ENCODE measurements around the gene NRCAM. TPM values are rescaled to one million over a fixed set of nuclear protein-coding genes. Genes with fewer than 3 reads are reported as not detected.

NRCAM gene
- total and polyA plus RNA-seq, 4 donors, result 0.17 to 3.2 (median 0.64) TPM

DNA sequence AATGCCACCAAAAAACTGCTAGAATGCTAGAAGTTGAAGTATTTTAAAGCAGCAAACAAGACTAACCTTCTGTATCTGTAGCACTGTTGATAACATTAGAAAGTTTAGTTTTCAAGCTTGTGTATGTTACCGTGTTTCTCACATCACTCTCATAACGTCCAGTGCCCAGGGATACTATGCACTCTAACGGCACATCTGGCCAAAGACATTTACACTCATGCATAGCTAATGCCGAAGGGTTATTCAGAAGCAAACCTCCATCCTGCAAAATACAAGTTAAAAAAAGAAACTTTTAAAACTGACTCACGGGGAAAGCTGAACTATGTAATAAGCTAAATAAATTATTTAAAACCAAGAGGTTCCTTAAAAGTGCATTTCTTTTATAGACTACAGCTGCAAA lies 22.9 kb upstream of the NRCAM start:
- H3K27me3 ChIP-seq (ENCODE audit: control insufficient read depth in 4 of 4, insufficient read depth in 4 of 4, low read length in 3 of 4), result no peaks in the 10 kb centered on the region
- peaks cover 5 to 33% (median 24%) of the 10 kb centered on the region in 4 donors for H3K36me3 ChIP-seq (ENCODE audit: control insufficient read depth in 4 of 4, insufficient read depth in 3 of 4, low read depth in 1 of 4, low read length in 3 of 4)
- H3K9ac ChIP-seq (ENCODE audit: low read depth in 1 of 2, low read length in 2 of 2), result no peak overlapping the region
- H3K27ac ChIP-seq (ENCODE audit: low read depth in 1 of 2, low read length in 2 of 2), result no peak overlapping the region
- no peaks in the 10 kb centered on the region for H3K9me3 ChIP-seq (ENCODE audit: control insufficient read depth in 4 of 4, low read length in 3 of 4)
- WGBS, result 98% methylated on average over 5 of the region's 5 CpGs
- TF ChIP-seq, protein P1, sequence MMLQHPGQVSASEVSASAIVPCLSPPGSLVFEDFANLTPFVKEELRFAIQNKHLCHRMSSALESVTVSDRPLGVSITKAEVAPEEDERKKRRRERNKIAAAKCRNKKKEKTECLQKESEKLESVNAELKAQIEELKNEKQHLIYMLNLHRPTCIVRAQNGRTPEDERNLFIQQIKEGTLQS (IDR thresholded peaks at IDR 0.05), result no peak
- TF ChIP-seq YY1 (IDR thresholded peaks at IDR 0.05) (no peak), JUND (IDR thresholded peaks at IDR 0.05) (no peak)
- H3K4me3 ChIP-seq (ENCODE audit: low read depth in 1 of 3, low read length in 3 of 3), result no peak overlapping the region
- no peaks in the 10 kb centered on the region for H3K4me1 ChIP-seq (ENCODE audit: control insufficient read depth in 4 of 4, insufficient read depth in 4 of 4, low read length in 3 of 4)
- DNase-seq (ENCODE audit: low spot score), result no peak

DNA sequence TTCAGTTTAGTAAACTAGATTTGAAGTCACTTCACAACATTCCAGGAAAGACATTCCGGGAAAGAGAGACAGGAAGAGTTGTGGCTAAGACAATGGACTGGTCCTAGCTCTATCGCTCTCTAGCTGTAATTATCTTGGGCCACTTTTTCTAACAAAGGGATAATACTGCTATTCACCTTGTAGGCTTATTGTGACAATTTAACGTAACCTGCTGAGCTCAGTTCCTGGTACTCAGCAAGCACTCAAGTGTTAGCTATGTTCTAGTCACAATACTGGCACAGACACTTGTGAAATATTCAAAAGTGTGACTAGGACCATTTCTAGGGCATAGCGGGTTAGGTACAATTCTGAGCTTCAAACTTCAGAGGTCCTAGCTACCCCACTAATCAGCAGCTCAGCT lies 12.0 kb upstream of the NRCAM start:
- TF ChIP-seq JUND (IDR thresholded peaks at IDR 0.05) (no peak), EGR1 (IDR thresholded peaks at IDR 0.05; ENCODE audit: low read depth in 2 of 2) (no peak), RAD21 (IDR thresholded peaks at IDR 0.05) (no peak)
- Histone ChIP-seq H3K27me3 (ENCODE audit: control insufficient read depth in 4 of 4, insufficient read depth in 4 of 4, low read length in 3 of 4) (no peaks in the 10 kb centered on the region), H3K9ac (ENCODE audit: low read depth in 1 of 2, low read length in 2 of 2) (no peak overlapping the region), H3K36me3 (ENCODE audit: control insufficient read depth in 4 of 4, insufficient read depth in 3 of 4, low read depth in 1 of 4, low read length in 3 of 4) (peaks cover 0 to 6% (median 3%) of the 10 kb centered on the region in 4 donors), H3K4me1 (ENCODE audit: control insufficient read depth in 4 of 4, insufficient read depth in 4 of 4, low read length in 3 of 4) (no peaks in the 10 kb centered on the region), H3K27ac (ENCODE audit: low read depth in 1 of 2, low read length in 2 of 2) (no peak overlapping the region), H3K4me3 (ENCODE audit: low read depth in 1 of 3, low read length in 3 of 3) (no peak overlapping the region), H3K9me3 (ENCODE audit: control insufficient read depth in 4 of 4, low read length in 3 of 4) (no peaks in the 10 kb centered on the region)
- no peak for DNase-seq (ENCODE audit: low spot score)
- 58% methylated on average over 4 of the region's 4 CpGs for WGBS

DNA sequence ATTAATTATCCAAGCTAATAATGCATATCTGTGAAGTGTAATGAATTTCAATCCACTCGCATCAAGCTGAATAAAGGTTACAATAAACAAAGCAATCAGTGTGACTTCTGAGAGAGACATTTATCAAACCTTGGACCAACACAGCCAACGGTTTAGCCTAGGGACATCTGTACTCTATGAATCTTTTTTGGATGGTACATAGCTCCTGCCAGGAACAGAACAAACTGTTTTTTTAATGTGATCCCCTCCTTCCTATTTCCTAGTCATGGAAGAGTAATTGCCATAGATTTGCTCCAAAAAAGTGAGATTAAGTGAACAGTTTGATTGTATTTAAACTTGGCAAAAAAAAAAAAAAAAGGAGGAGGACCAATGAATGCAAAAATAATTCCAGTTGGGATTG lies 11.2 kb upstream of the NRCAM start:
- WGBS, result 78% methylated on average over 2 of the region's 2 CpGs
- peaks cover 0 to 6% (median 1%) of the 10 kb centered on the region in 4 donors for H3K36me3 ChIP-seq (ENCODE audit: control insufficient read depth in 4 of 4, insufficient read depth in 3 of 4, low read depth in 1 of 4, low read length in 3 of 4)

More for the DNA sequence above, 11.2 kb upstream of the NRCAM start:
- Histone ChIP-seq H3K9ac (ENCODE audit: low read depth in 1 of 2, low read length in 2 of 2) (no peak overlapping the region), H3K4me1 (ENCODE audit: control insufficient read depth in 4 of 4, insufficient read depth in 4 of 4, low read length in 3 of 4) (no peaks in the 10 kb centered on the region), H3K27ac (ENCODE audit: low read depth in 1 of 2, low read length in 2 of 2) (no peak overlapping the region), H3K4me3 (ENCODE audit: low read depth in 1 of 3, low read length in 3 of 3) (no peak overlapping the region), H3K27me3 (ENCODE audit: control insufficient read depth in 4 of 4, insufficient read depth in 4 of 4, low read length in 3 of 4) (no peaks in the 10 kb centered on the region), H3K9me3 (ENCODE audit: control insufficient read depth in 4 of 4, low read length in 3 of 4) (no peaks in the 10 kb centered on the region)
- TF ChIP-seq EGR1 (IDR thresholded peaks at IDR 0.05; ENCODE audit: low read depth in 2 of 2), result no peak
- TF ChIP-seq, protein P2, sequence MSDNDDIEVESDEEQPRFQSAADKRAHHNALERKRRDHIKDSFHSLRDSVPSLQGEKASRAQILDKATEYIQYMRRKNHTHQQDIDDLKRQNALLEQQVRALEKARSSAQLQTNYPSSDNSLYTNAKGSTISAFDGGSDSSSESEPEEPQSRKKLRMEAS (IDR thresholded peaks at IDR 0.05), result no peak
- TF ChIP-seq FOXA2 (IDR thresholded peaks at IDR 0.05), result no peak
- no peak for TF ChIP-seq NR2F2 (IDR thresholded peaks at IDR 0.05)
- no peak for TF ChIP-seq YY1 (IDR thresholded peaks at IDR 0.05)
- no peak for TF ChIP-seq RXRA (IDR thresholded peaks at IDR 0.05)
- no peak for TF ChIP-seq GABPA (IDR thresholded peaks at IDR 0.05 in 1 of 2, conservative IDR thresholded peaks at IDR 0.05 in 1 of 2)
- TF ChIP-seq HNF4G (IDR thresholded peaks at IDR 0.05), result no peak
- no peak for TF ChIP-seq HNF4A (conservative IDR thresholded peaks at IDR 0.05)
- no peak for TF ChIP-seq SP1 (IDR thresholded peaks at IDR 0.05)
- no peak for TF ChIP-seq RAD21 (IDR thresholded peaks at IDR 0.05)
- no peak for TF ChIP-seq FOXA1 (IDR thresholded peaks at IDR 0.05)
- no peak for TF ChIP-seq JUND (IDR thresholded peaks at IDR 0.05)
- TF ChIP-seq, protein P3, sequence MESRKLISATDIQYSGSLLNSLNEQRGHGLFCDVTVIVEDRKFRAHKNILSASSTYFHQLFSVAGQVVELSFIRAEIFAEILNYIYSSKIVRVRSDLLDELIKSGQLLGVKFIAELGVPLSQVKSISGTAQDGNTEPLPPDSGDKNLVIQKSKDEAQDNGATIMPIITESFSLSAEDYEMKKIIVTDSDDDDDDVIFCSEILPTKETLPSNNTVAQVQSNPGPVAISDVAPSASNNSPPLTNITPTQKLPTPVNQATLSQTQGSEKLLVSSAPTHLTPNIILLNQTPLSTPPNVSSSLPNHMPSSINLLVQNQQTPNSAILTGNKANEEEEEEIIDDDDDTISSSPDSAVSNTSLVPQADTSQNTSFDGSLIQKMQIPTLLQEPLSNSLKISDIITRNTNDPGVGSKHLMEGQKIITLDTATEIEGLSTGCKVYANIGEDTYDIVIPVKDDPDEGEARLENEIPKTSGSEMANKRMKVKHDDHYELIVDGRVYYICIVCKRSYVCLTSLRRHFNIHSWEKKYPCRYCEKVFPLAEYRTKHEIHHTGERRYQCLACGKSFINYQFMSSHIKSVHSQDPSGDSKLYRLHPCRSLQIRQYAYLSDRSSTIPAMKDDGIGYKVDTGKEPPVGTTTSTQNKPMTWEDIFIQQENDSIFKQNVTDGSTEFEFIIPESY (IDR thresholded peaks at IDR 0.05), result no peak
- TF ChIP-seq, protein P4, sequence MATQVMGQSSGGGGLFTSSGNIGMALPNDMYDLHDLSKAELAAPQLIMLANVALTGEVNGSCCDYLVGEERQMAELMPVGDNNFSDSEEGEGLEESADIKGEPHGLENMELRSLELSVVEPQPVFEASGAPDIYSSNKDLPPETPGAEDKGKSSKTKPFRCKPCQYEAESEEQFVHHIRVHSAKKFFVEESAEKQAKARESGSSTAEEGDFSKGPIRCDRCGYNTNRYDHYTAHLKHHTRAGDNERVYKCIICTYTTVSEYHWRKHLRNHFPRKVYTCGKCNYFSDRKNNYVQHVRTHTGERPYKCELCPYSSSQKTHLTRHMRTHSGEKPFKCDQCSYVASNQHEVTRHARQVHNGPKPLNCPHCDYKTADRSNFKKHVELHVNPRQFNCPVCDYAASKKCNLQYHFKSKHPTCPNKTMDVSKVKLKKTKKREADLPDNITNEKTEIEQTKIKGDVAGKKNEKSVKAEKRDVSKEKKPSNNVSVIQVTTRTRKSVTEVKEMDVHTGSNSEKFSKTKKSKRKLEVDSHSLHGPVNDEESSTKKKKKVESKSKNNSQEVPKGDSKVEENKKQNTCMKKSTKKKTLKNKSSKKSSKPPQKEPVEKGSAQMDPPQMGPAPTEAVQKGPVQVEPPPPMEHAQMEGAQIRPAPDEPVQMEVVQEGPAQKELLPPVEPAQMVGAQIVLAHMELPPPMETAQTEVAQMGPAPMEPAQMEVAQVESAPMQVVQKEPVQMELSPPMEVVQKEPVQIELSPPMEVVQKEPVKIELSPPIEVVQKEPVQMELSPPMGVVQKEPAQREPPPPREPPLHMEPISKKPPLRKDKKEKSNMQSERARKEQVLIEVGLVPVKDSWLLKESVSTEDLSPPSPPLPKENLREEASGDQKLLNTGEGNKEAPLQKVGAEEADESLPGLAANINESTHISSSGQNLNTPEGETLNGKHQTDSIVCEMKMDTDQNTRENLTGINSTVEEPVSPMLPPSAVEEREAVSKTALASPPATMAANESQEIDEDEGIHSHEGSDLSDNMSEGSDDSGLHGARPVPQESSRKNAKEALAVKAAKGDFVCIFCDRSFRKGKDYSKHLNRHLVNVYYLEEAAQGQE (IDR thresholded peaks at IDR 0.05), result no peak
- TF ChIP-seq, protein P5, sequence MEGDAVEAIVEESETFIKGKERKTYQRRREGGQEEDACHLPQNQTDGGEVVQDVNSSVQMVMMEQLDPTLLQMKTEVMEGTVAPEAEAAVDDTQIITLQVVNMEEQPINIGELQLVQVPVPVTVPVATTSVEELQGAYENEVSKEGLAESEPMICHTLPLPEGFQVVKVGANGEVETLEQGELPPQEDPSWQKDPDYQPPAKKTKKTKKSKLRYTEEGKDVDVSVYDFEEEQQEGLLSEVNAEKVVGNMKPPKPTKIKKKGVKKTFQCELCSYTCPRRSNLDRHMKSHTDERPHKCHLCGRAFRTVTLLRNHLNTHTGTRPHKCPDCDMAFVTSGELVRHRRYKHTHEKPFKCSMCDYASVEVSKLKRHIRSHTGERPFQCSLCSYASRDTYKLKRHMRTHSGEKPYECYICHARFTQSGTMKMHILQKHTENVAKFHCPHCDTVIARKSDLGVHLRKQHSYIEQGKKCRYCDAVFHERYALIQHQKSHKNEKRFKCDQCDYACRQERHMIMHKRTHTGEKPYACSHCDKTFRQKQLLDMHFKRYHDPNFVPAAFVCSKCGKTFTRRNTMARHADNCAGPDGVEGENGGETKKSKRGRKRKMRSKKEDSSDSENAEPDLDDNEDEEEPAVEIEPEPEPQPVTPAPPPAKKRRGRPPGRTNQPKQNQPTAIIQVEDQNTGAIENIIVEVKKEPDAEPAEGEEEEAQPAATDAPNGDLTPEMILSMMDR (IDR thresholded peaks at IDR 0.05; ENCODE audit: low read depth, low read length, missing input control), result no peak
- no peak for TF ChIP-seq TAF1 (conservative IDR thresholded peaks at IDR 0.05)
- TF ChIP-seq, protein P1 (IDR thresholded peaks at IDR 0.05), result no peak
- DNase-seq (ENCODE audit: low spot score), result no peak

All from liver (tissue), 9 donors.